ENCODE measurements around the gene TGFB2. TPM values are rescaled to one million over a fixed set of nuclear protein-coding genes. Genes with fewer than 3 reads are reported as not detected.

Gene TGFB2
- total RNA-seq, 4 donors from 2014 or later, result 0.56 to 2.3 (median 0.86) TPM

GRCh38 chr1:218368686-218369085 is 23.6 kb downstream of the TGFB2 start:
- H3K4me1 ChIP-seq, result peaks cover 62 to 67% of the 10 kb centered on the region in 2 donors
- TF ChIP-seq POLR2A (IDR thresholded peaks at IDR 0.05) (no peak), CTCF (IDR thresholded peaks at IDR 0.05 in 4 of 5, conservative IDR thresholded peaks at IDR 0.05 in 1 of 5) (no peak)

GRCh38 chr1:218369688-218370511 is 24.8 kb downstream of the TGFB2 start:
- no peaks in the 10 kb centered on the region for H3K9me3 ChIP-seq
- H3K36me3 ChIP-seq, result no peaks in the 10 kb centered on the region
- intact Hi-C loops (cut with DNase I; ENCODE audit: low total_unique reads) (loop anchor here (5.0 kb wide), 1 partner anchor 92 kb away; no protein-coding TSS in a partner anchor), in situ Hi-C loops (cut with MboI; ENCODE audit: low sequenced_read_pairs in 4 of 4) (loop anchor here in 1 of 4 donors (25.0 kb wide), 1 partner anchor 92 kb away; no protein-coding TSS in a partner anchor)
- no peaks in the 10 kb centered on the region for H3K27me3 ChIP-seq
- no peak for DNase-seq
- no peak overlapping the region for H3K4me3 ChIP-seq
- H3K27ac ChIP-seq, result peak overlapping the region; percentile 64 to 79 (median 68)
- peaks cover 64 to 67% of the 10 kb centered on the region in 2 donors for H3K4me1 ChIP-seq
- no peak for TF ChIP-seq CTCF (IDR thresholded peaks at IDR 0.05 in 4 of 5, conservative IDR thresholded peaks at IDR 0.05 in 1 of 5)
- TF ChIP-seq POLR2A (IDR thresholded peaks at IDR 0.05), result no peak
- ATAC-seq, result no peak

More at GRCh38 chr1:218368686-218369085, 23.6 kb downstream of the TGFB2 start:
- no peak overlapping the region for H3K27ac ChIP-seq
- intact Hi-C loops (cut with DNase I; ENCODE audit: low total_unique reads) (no loop called here), in situ Hi-C loops (cut with MboI; ENCODE audit: low sequenced_read_pairs in 4 of 4) (loop anchor here in 1 of 4 donors (25.0 kb wide), 1 partner anchor 94 kb away; no protein-coding TSS in a partner anchor)
- ATAC-seq, result no peak
- H3K36me3 ChIP-seq, result no peaks in the 10 kb centered on the region
- H3K9me3 ChIP-seq, result no peaks in the 10 kb centered on the region
- H3K4me3 ChIP-seq, result no peak overlapping the region
- no peak for DNase-seq
- H3K27me3 ChIP-seq, result no peaks in the 10 kb centered on the region

GRCh38 chr1:218371927-218372672 is 27.0 kb downstream of the TGFB2 start:
- DNase-seq (no peak), ATAC-seq (peak; percentile 24 to 60)
- peak overlapping the region; percentile 69 to 86 (median 78) for H3K27ac ChIP-seq
- H3K36me3 ChIP-seq, result no peaks in the 10 kb centered on the region
- in situ Hi-C loops (cut with MboI; ENCODE audit: low sequenced_read_pairs in 4 of 4), result loop anchor here in 1 of 4 donors (25.0 kb wide), 1 partner anchor 90 kb away; no protein-coding TSS in a partner anchor
- intact Hi-C loops (cut with DNase I; ENCODE audit: low total_unique reads), result loop anchor here (5.0 kb wide), 1 partner anchor 90 kb away; no protein-coding TSS in a partner anchor
- no peaks in the 10 kb centered on the region for H3K9me3 ChIP-seq
- TF ChIP-seq CTCF (IDR thresholded peaks at IDR 0.05 in 4 of 5, conservative IDR thresholded peaks at IDR 0.05 in 1 of 5), result no peak
- TF ChIP-seq POLR2A (IDR thresholded peaks at IDR 0.05), result no peak
- peak overlapping the region in 3 of 4 donors; percentile 2 to 22 (median 18) for H3K4me3 ChIP-seq
- H3K27me3 ChIP-seq, result no peaks in the 10 kb centered on the region
- peaks cover 57 to 73% of the 10 kb centered on the region in 2 donors for H3K4me1 ChIP-seq

- no peaks in the 10 kb centered on the region for H3K36me3 ChIP-seq
- no peak for TF ChIP-seq POLR2A (IDR thresholded peaks at IDR 0.05)
- no peak for TF ChIP-seq CTCF (IDR thresholded peaks at IDR 0.05 in 4 of 5, conservative IDR thresholded peaks at IDR 0.05 in 1 of 5)
- H3K27me3 ChIP-seq, result no peaks in the 10 kb centered on the region
- H3K9me3 ChIP-seq, result no peaks in the 10 kb centered on the region
- H3K27ac ChIP-seq, result peak overlapping the region; percentile 77 to 86 (median 81)
- in situ Hi-C loops (cut with MboI; ENCODE audit: low sequenced_read_pairs in 4 of 4) (loop anchor here in 1 of 4 donors (25.0 kb wide), 1 partner anchor 88 kb away; no protein-coding TSS in a partner anchor), intact Hi-C loops (cut with DNase I; ENCODE audit: low total_unique reads) (loop anchor here (5.0 kb wide), 1 partner anchor 88 kb away; no protein-coding TSS in a partner anchor)
- DNase-seq, result peak; percentile 30 to 51
- peaks cover 57 to 75% of the 10 kb centered on the region in 2 donors for H3K4me1 ChIP-seq
- H3K4me3 ChIP-seq, result peak overlapping the region in 1 of 4 donors; percentile 2
- ATAC-seq, result peak; percentile 67 to 74
These were observed 29.5 kb downstream of the TGFB2 start for GRCh38 chr1:218374401-218375353.
